HCEC 1CT (cell line): ENCODE data around the gene HOXD10.
A peak's percentile ranks its signal among the peaks of the same experiment; 100 is the strongest.

Experiments
- DNase-seq: peaks from one replicate; pipeline ENCODE4 v3.0.0-alpha.2; 2017

Gene HOXD10

DNA sequence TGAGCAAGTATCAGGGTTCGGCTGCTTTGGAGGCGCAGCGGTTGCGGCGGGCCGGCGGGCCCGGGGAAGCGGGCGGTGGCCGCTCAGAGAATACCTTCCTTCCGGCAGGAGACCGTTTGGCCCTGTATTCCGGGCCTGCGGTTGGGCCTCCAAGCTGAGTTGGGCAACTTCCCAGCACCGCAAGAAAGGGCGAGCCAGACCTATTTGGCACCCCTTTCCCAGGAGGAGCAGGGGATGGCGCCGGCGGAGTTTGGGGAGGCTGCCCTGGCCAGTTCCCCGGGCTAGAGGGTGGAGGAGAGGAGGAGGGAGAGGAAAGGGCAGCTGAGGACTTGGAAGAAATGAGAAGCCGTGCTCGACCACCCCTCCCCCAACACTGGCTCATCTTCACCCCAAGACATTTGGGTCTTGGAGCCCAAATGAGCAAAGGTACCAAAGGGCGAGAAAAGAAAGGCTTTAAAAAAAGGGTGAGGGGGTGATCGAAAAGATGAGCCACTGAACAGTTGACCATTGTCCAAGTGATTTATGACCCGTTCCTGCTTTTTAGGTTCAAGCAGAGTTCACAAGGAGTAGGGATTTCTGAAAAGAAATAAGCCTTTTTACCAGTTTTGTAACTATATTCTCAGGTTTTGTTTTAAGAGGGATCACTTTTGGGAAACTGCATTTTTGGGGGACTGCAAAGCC is 48.9 kb downstream of the HOXD10 start:
- DNase-seq: no peak

DNA sequence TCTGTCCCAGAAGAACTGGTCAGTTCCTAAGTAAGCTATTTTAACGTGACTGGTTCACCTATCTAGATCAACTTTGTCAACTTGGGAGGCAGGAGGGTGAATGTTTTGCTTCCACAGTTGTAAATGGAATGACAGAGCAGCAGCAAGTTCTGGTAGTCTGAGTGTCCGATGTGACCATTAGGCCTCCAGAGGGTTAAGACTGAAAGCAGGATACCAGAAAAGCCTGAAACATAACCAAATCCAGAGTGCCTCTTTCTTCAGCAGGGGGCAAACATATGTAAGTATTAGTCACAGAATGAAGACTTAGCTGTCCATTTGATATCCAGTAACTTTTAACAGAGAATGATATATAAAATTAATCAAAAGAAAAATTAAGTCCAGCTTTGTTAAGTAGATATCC is 49.7 kb downstream of the HOXD10 start:
- no peak for DNase-seq

DNA sequence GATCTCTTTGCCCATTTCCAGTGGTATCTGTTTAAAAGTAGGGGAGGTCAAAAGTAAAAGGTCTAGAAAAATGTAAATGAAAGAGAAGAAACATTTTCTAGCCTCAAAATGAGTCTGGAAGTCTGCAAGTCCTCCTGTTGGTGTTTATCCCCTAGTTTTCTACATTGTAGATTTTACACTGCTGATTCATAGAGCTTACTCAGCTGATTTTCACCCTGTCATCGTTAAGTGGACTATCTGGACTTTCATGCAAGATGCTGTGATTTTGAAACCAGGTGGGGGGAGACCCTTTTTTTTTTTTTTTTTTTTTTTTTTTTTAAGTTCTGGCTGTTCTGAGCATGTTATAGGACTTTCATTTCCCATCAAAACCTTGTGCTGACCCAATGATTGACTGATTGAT is 50.8 kb downstream of the HOXD10 start:
- DNase-seq: peak; percentile 17

DNA sequence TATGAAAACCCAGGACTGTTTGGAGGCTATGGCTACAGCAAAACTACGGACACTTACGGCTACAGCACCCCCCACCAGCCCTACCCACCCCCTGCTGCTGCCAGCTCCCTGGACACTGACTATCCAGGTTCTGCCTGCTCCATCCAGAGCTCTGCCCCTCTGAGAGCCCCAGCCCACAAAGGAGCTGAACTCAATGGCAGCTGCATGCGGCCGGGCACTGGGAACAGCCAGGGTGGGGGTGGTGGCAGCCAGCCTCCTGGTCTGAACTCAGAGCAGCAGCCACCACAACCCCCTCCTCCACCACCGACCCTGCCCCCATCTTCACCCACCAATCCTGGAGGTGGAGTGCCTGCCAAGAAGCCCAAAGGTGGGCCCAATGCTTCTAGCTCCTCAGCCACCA is 52.6 kb downstream of the HOXD10 start:
- DNase-seq: no peak
